Mucosa of stomach (tissue), 1 donor: ENCODE data around the gene LRRC8D.
"Not testable (repeated sequence)": the region's sequence is repeated elsewhere in the genome, so short reads cannot be mapped to it uniquely, and the experiment has no call there.

Experiments used
- H3K27me3 ChIP-seq: one replicate; pipeline ENCODE4 v1.7.0; 2013; ENCODE audit warnings: mild to moderate bottlenecking, low read length; ENCODE audit not compliant: control insufficient read depth, insufficient read depth
- H3K36me3 ChIP-seq: one replicate; pipeline ENCODE4 v1.7.0; 2013; ENCODE audit warnings: low read length; ENCODE audit not compliant: control insufficient read depth, insufficient read depth
- H3K4me1 ChIP-seq: one replicate; pipeline ENCODE4 v1.7.0; 2013; ENCODE audit warnings: mild to moderate bottlenecking, low read length; ENCODE audit not compliant: control insufficient read depth, insufficient read depth
- H3K4me3 ChIP-seq: one replicate; pipeline ENCODE4 v1.7.0; 2013; ENCODE audit warnings: low read length
- H3K9ac ChIP-seq: one replicate; pipeline ENCODE4 v1.7.0; 2013; ENCODE audit warnings: mild to moderate bottlenecking, low read length, moderate library complexity
- H3K9me3 ChIP-seq: one replicate; pipeline ENCODE4 v1.7.0; 2013; ENCODE audit warnings: mild to moderate bottlenecking, low read length, moderate library complexity; ENCODE audit not compliant: control insufficient read depth
- donor health status: Pancreatic carcinoma.

Gene LRRC8D

DNA sequence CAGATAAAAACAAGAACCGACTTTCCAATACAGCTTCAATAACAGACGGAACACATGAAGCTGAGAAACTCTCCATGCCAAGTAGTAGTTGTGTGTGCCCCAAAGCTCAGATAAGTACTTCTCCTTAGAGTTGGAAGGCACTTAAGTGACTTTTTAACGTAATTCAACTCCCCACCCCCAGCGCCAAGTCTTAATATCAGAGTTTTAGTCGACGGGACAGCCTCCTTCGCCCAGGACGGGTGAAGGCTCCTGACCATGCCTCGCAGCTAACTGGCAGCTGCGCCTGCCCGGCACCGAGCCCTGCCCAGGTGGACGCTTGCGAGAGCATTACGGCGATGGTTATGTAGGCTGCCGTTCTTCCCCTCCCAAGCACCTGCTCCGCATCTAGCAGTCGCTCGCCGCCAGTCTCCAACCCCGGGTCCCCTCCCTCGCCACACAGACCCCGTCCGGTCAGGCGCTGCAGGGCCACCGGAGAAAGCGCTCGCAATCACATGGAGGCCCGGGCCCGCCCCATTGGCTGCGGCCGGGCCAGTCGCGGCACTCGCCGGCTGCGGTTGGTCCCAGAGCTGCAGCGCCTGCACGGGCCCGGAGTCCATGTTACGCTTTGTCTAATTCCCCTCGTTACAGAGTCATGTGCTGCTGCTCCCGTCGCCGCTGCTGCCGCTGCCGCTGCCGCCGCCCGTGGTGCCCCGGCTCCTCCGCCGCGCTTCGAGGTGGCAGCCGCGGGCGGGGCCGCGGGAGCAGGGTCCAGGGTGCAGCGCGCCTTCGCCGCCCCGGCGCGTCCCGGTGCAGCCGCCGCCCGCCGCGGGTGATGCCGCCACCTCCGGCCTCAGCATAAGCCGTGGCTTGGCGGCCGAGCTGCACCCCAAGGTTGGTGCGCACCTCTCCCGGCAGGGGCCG, at the start of gene LRRC8D:
TSS of gene LRRC8D (plus strand) at position 611 of the 900 bp plus-strand sequence. CDS start 112,037 bp downstream, outside the sequence.
- Histone ChIP-seq H3K27me3 (no peaks in the 10 kb centered on the region), H3K9me3 (no peaks in the 10 kb centered on the region), H3K9ac (peak within 1 kb of the TSS; percentile 83), H3K4me1 (peaks cover 23% of the 10 kb centered on the region), H3K4me3 (peak within 1 kb of the TSS; percentile 82), H3K36me3 (no peaks in the 10 kb centered on the region)

DNA sequence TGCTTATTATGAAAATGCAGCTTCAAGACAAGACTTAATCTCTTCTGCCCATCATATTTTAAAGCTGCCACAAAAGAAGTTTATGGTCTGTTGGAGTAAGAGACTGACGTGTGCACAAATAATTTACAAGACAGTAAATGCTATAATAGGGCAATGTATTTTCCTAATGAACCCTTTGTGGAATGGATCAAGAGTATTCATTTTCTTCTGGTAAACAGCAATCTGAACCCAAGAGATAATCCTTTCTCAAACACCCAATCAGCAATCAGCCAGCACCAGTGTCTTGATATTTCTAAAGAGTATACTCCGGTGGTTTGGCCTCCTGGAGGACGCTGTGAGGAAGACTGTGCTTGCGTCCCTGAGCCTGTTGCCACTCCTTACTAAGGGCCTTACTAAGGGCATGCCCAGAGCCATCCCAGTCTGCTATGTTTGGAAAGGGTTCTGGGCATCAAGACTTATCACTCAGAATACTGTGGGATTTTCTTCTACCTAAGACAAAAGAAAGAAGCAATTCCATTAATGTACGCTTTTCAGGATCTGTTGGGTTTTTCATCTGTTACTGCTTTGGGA, 48.8 kb upstream of the LRRC8D start:
- Histone ChIP-seq H3K4me1 (no peaks in the 10 kb centered on the region), H3K4me3 (no peak overlapping the region), H3K27me3 (peaks cover 6% of the 10 kb centered on the region), H3K9me3 (no peaks in the 10 kb centered on the region), H3K9ac (no peak overlapping the region), H3K36me3 (no peaks in the 10 kb centered on the region)

DNA sequence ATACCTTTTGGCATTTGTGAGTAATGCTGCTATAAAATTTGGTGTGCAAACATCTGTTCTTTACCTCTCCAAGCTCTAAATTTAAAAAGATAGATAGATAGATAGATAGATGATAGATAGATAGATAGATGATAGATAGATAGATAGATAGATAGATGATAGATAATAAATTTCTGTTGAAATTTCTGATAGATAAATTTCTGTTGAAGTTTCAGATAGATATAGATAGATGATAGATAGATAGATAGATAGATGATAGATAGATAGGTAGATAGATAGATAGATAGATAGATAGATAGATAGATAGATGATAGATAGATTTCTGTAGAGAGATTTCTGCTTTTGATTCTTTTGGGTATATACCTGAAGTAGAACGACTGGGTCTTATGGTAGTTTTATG, 44.7 kb upstream of the LRRC8D start:
- not testable (repeated sequence) for H3K9ac ChIP-seq, H3K4me3 ChIP-seq, H3K9me3 ChIP-seq, H3K36me3 ChIP-seq, H3K27me3 ChIP-seq, H3K4me1 ChIP-seq

DNA sequence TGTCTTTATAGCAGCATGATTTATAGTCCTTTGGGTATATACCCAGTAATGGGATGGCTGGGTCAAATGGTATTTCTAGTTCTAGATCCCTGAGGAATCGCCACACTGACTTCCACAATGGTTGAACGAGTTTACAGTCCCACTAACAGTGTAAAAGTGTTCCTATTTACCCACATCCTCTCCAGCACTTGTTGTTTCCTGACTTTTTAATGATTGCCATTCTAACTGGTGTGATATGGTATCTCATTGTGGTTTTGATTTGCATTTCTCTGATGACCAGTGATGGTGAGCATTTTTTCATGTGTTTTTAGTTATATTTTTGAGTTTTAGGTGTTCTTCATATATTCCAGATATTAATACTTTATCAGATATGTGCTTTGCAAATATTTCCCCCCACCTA, 43.6 kb upstream of the LRRC8D start:
- not testable (repeated sequence) for H3K36me3 ChIP-seq, H3K9ac ChIP-seq, H3K27me3 ChIP-seq, H3K9me3 ChIP-seq, H3K4me3 ChIP-seq, H3K4me1 ChIP-seq

DNA sequence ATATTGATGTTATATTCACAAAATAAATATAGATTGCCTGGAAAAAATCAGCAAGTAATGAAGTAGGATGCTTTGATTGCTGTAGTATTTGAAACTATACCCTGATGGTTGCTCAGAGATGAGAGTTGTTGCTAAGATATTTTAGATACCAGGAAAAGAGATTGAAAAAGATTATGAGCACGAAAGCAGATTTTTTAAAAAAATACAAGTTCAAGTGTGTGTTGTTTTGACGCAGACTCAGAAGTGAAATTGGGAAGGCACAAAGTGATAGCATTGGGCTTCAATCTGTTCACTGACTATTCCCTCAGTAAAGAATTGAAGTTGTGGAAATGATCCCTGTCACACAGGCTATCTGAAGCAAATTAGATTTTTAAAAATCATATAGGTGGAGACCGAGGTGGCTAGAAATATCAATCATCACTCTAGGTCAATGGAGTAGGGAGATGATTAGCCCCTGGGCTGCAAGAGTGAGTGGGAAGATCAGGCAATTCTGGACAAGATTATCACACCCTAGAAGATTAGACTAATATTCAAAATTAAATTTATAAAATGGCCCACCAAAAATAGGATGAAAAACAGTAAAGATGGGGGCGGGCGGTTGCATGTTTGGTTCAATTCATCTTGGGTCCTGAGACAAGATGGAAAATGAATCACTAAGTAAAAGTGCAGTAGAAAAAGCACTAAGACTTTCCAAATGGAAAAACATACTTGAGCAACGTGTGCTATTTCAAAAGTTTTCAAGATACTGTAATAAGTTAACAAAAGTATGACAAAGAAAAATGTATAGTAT, 41.5 kb upstream of the LRRC8D start:
- Histone ChIP-seq H3K27me3 (peaks cover 5% of the 10 kb centered on the region), H3K9ac (no peak overlapping the region), H3K4me3 (no peak overlapping the region)

DNA sequence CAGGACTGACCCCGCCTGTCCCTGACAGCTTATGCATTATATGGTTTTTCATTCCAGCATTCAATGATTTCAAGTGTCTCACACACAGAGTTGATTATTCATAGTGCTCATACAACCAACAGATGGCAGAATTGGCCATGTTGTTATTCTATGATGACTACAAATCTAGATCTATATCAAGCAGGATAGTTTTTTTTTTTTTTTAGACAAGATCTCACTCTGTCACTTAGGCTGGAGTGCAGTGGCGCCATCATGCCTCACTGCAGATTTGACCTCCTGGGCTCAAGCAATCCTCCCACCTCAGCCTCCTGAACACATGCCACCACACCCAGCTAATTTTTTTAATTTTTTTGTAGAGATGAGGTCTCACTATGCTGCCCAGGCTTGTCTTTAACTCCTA, 40.1 kb upstream of the LRRC8D start:
- no peaks in the 10 kb centered on the region for H3K9me3 ChIP-seq
- no peaks in the 10 kb centered on the region for H3K36me3 ChIP-seq
- no peaks in the 10 kb centered on the region for H3K4me1 ChIP-seq
- peaks cover 5% of the 10 kb centered on the region for H3K27me3 ChIP-seq
- H3K9ac ChIP-seq = no peak overlapping the region
- no peak overlapping the region for H3K4me3 ChIP-seq

More for the DNA sequence above, 41.5 kb upstream of the LRRC8D start:
- Histone ChIP-seq H3K4me1 (no peaks in the 10 kb centered on the region), H3K36me3 (no peaks in the 10 kb centered on the region), H3K9me3 (no peaks in the 10 kb centered on the region)

DNA sequence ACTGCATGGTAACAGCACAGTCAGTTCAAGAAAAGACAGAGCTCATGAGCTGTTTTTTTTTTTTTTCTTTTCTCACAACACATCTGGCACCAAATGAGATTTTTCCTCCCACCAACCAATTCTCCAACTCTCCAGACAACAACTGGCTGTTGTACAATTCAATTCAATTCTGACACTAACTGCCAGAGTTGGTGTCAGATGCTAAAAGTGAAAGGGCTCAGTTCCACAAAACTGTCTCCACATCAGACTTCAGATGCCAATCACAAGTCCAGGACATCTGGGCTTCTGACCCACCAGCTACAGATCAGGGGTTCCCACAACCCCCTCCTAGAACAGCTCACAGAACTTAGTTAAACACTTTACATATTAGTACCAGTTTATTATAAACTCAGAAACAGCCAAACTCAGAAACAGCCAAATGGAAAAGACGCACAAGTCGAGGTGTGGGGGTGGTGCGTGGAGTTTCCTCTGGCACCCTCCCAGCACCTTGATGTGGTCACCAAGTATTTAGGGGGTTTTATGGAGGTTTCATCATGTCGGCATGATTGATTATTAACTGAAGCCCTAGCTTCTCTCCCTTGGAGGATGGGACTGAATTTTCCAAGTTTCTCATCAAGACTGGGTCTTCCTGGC, 39.2 kb upstream of the LRRC8D start:
- H3K27me3 ChIP-seq = peaks cover 5% of the 10 kb centered on the region
- no peaks in the 10 kb centered on the region for H3K9me3 ChIP-seq
- no peak overlapping the region for H3K9ac ChIP-seq
- no peak overlapping the region for H3K4me3 ChIP-seq
- no peaks in the 10 kb centered on the region for H3K36me3 ChIP-seq
- no peaks in the 10 kb centered on the region for H3K4me1 ChIP-seq

DNA sequence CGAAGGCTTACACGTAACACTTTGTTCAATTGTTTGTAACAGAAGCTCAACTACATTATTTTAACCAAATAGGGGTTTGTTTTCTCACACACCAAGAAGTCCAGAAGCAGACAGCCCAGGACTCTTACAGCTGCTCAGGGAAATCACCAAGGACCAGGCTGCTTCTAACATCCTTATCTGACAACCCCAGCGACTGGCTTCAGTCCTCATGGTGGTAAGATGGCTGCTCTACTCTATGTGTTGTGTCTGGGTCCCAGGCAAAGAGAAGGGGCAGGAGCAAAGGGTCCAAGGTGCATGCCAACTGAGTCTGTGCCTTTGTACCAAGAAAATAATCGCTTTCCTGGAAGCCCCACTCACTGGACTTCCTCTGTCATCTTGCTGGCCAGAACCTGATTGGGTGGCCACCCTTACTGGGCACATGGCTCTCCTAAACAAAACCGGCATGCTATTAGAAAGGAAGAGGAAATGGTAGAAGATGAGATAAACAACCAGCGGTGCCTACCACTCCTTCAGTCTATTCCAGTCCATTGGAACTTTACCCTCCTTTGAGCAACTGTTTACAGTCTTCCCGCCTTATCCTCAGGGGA, 34.1 kb upstream of the LRRC8D start:
- H3K27me3 ChIP-seq = peaks cover under 1% of the 10 kb centered on the region
- no peak overlapping the region for H3K9ac ChIP-seq
- H3K4me1 ChIP-seq = no peaks in the 10 kb centered on the region
- no peaks in the 10 kb centered on the region for H3K36me3 ChIP-seq
- H3K9me3 ChIP-seq = no peaks in the 10 kb centered on the region
- no peak overlapping the region for H3K4me3 ChIP-seq

DNA sequence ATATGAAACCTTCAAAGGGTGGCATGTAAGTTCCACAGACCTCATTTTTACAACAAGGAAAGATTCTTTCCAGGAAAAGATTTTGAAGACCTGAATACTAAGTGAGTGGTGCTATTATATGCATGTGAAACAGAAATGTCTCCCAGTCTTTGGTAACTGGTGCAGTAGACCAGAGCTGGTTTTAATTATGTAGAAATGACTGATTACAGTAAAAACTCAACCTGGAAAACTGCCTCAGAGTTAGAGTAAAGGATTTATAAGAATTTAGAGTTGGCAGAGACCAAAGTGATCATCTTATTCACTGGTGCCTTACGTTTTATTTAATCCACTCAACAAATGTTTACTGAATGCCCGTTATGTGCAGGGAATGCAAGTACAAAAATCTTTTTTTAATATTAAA, 30.2 kb upstream of the LRRC8D start:
- Histone ChIP-seq H3K27me3 (no peaks in the 10 kb centered on the region), H3K9ac (no peak overlapping the region), H3K4me3 (no peak overlapping the region), H3K4me1 (no peaks in the 10 kb centered on the region), H3K9me3 (no peaks in the 10 kb centered on the region), H3K36me3 (no peaks in the 10 kb centered on the region)

DNA sequence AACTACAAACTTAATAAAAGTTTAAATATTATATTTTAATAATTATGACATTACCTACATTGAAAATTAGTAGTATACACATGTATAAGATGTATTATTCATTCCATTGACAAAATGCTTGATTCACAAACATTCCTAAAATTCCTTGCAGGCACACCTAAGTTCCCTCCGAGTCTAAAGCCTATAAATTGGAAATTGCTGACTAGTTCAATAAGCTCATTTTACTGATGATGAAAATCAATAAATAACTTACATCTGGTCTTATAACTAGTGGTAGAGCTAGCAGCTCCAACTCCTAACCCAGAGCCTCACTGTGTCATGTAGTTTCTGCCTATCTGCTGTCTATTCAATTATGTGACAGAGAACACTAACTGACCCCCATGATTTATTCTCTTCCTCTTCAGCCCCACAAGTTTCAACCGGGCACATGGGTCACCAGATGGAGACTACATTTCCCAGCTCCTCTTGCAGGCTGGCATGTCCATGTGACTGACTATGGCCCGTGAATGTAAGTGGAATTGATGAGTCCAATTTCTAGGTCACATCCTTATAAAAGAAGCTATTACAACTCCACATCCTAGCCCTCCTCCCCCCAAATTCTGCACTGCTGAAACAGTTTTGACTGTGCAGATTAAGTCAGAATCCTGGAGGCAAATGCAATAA, 29.6 kb upstream of the LRRC8D start:
- Histone ChIP-seq H3K4me1 (no peaks in the 10 kb centered on the region), H3K9me3 (no peaks in the 10 kb centered on the region), H3K36me3 (no peaks in the 10 kb centered on the region), H3K9ac (no peak overlapping the region), H3K4me3 (no peak overlapping the region), H3K27me3 (no peaks in the 10 kb centered on the region)

DNA sequence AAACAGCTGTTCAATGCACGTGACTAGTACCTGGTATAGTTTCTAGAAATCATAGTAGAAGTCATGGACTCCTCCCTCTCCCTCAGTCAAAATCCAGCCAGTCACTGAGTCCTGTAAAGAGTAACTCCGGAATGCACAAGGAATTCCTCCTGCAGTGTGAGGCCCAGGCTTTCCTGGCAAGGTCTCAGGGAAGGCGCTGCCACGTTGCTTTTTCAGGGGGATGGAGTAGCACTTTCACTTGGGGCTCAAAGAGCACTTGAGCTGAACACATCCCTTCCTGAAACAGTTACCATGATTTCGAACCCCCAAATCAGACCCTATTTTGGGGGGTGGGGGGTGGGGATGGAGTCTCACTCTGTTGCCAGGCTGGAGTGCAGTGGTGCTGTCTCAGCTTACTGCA, 26.4 kb upstream of the LRRC8D start:
- H3K4me1 ChIP-seq = no peaks in the 10 kb centered on the region
- H3K27me3 ChIP-seq = no peaks in the 10 kb centered on the region
- H3K4me3 ChIP-seq = no peak overlapping the region
- H3K9ac ChIP-seq = no peak overlapping the region
- H3K9me3 ChIP-seq = no peaks in the 10 kb centered on the region
- no peaks in the 10 kb centered on the region for H3K36me3 ChIP-seq
